ENCODE results near the gene RABL3. TPM values are rescaled to one million over a fixed set of nuclear protein-coding genes. Genes with fewer than 3 reads are reported as not detected.

The RABL3 gene
- total and polyA plus RNA-seq, 2 of the 4 experiments (the other 2 are of a cell fraction) = 5.3 to 17.0 TPM

DNA sequence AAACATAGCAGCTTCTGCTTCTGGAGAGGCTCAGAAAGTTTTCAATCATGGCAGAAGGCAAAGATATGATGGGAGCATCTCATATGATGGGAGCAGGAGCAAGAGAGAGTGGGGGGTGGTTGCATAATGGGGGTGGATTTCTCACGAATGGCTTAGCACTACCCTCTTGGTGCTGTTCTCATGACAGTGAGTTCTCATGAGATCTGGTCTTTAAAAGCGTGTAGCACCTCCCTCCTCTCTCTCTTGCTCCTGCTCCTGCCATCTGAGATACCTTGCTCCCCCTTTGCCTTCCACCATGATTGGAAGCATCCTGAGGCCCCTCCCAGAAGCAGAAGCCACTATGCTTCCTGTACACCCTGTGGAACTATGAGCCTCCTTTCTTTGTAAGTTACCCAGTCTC lies 82.5 kb downstream of the RABL3 start:
- no peak overlapping the region for H2AK5ac ChIP-seq (ENCODE audit: low read depth, low read length)
- H2AK9ac ChIP-seq (replicated peaks; ENCODE audit: low read depth, low read length, poor library complexity) = no peak overlapping the region
- 80% methylated on average over 1 of the region's 2 CpGs; no CpG with 5 or more reads in 1 of the 2 experiments for WGBS, 2 experiments (ENCODE audit: extremely low coverage in 2 of 2, insufficient read length in 1 of 2)
- no TSS peak for BruUV-seq (replicated peaks)
- H3K4me1 ChIP-seq (ENCODE audit: control insufficient read depth, insufficient read depth, low read length) = peaks cover 3% of the 10 kb centered on the region; the same call in 1 of the 2 replicates
- H4K5ac ChIP-seq (ENCODE audit: low read depth, low read length) = no peak overlapping the region
- H2BK20ac ChIP-seq (ENCODE audit: low read depth, low read length) = no peak overlapping the region
- H4K8ac ChIP-seq (ENCODE audit: low read depth in 2 of 2, low read length in 2 of 2) = no peak overlapping the region
- H3K9ac ChIP-seq (ENCODE audit: low read depth, low read length) = no peak overlapping the region
- TF ChIP-seq NFE2L2 (IDR thresholded peaks at IDR 0.05; ENCODE audit: low read depth, low read length) = no peak
- no peak overlapping the region for H3K4ac ChIP-seq (ENCODE audit: low read depth, low read length)
- no peaks in the 10 kb centered on the region for H3K36me3 ChIP-seq (ENCODE audit: control insufficient read depth, insufficient read depth, low read length)
- no peaks in the 10 kb centered on the region for H4K20me1 ChIP-seq (ENCODE audit: insufficient read depth, low read length)
- no peak overlapping the region for H3K4me2 ChIP-seq (ENCODE audit: low read depth, low read length)
- no peak overlapping the region for H4K91ac ChIP-seq (ENCODE audit: insufficient read depth, low read depth, low read length)
- H3K23ac ChIP-seq (ENCODE audit: low read depth, low read length) = no peak overlapping the region
- no peak overlapping the region for H2BK120ac ChIP-seq (ENCODE audit: low read depth, low read length)
- intact Hi-C loops (cut with micrococcal nuclease) = no loop called here
- H3K14ac ChIP-seq (replicated peaks; ENCODE audit: low read depth, low read length) = no peak overlapping the region
- no peaks in the 10 kb centered on the region for H3K79me1 ChIP-seq (ENCODE audit: low read depth in 1 of 2, low read length in 2 of 2)
- H3K18ac ChIP-seq (ENCODE audit: low read depth, low read length) = no peak overlapping the region
- H3K27ac ChIP-seq (ENCODE audit: insufficient read depth, low read length) = no peak overlapping the region
- H3K56ac ChIP-seq (ENCODE audit: extremely low read depth, insufficient read depth, low read length) = no peak overlapping the region
- 0 out of 2 replicates have a peak, but pooled peaks cover 2% of the 10 kb centered on the region for H3K27me3 ChIP-seq (ENCODE audit: control insufficient read depth, insufficient read depth, low read length)
- dilution Hi-C loops (cut with HindIII; ENCODE audit: low sequenced_read_pairs, unreplicated experiment) = no loop called here
- ChIA-PET POLR2A (ENCODE audit: unreplicated experiment) (no interaction called here), CTCF (no interaction called here)
- ATAC-seq (ENCODE audit: low read depth) (no peak), DNase-seq (no peak)
- no peak overlapping the region for H2BK5ac ChIP-seq (ENCODE audit: low read depth, low read length, poor library complexity, severe bottlenecking)
- in situ Hi-C loops (cut with MboI; ENCODE audit: low sequenced_read_pairs) = no loop called here
- no peaks in the 10 kb centered on the region for H3K9me1 ChIP-seq (ENCODE audit: insufficient read depth, low read length)
- no peak overlapping the region for H3K4me3 ChIP-seq (ENCODE audit: insufficient read depth, low read depth, low read length)
- H2AFZ ChIP-seq (replicated peaks; ENCODE audit: low read length, poor library complexity) = no peak overlapping the region
- no peaks in the 10 kb centered on the region for H3K9me3 ChIP-seq (ENCODE audit: control insufficient read depth, insufficient read depth, low read length)
- H2BK15ac ChIP-seq (ENCODE audit: low read depth, low read length) = no peak overlapping the region
